HepG2 (cell line): ENCODE measurements around the gene CARMIL1.

Source experiments
- CTCF ChIP-seq: sonication (generic); formaldehyde crosslinking; IDR thresholded peaks from 2 replicates; pipeline ENCODE4 v1.5.0; 2020; ENCODE audit warnings: mild to moderate bottlenecking, missing genetic modification reagents, moderate library complexity
- FOXK2 ChIP-seq: fragments of 450-650 bp; IDR thresholded peaks from 2 replicates; pipeline ENCODE4 v1.6.1; 2016
- HIC2 ChIP-seq: sonication (generic); formaldehyde crosslinking; IDR thresholded peaks from 2 replicates; pipeline ENCODE4 v1.9.0; 2022; ENCODE audit warnings: low read depth, missing genetic modification reagents
- MYC ChIP-seq: sonication (generic); formaldehyde crosslinking; IDR thresholded peaks from 2 replicates; pipeline ENCODE4 v1.9.0; 2021; ENCODE audit warnings: missing genetic modification reagents, borderline replicate concordance
- POLR2AphosphoS2 ChIP-seq: IDR thresholded peaks from 2 replicates; pipeline ENCODE4 v1.6.1; 2011; ENCODE audit warnings: low read depth, low read length, improper control_type of control experiment
- POLR2AphosphoS5 ChIP-seq: IDR thresholded peaks from 2 replicates; pipeline ENCODE4 v1.6.1; 2012; ENCODE audit warnings: low read depth, low read length
- SP1 ChIP-seq, 2 experiments: fragments of 450-650 bp in 1 of 2; sonication (generic) in 1 of 2; formaldehyde crosslinking in 1 of 2; IDR thresholded peaks; 2 replicates each; pipeline versions ENCODE4 v1.4.0 to v1.6.1; 2016 to 2020; ENCODE audit warnings: missing genetic modification reagents in 1 of 2
- TCF12 ChIP-seq, 2 experiments: fragments of 450-650 bp in 1 of 2; sonication (generic) in 1 of 2; formaldehyde crosslinking in 1 of 2; IDR thresholded peaks; 2 replicates each; pipeline versions ENCODE4 v1.6.1 to v1.8.0; 2017 to 2022; ENCODE audit warnings: antibody characterized with exemption in 1 of 2, mild to moderate bottlenecking in 1 of 2, missing genetic modification reagents in 1 of 2, moderate library complexity in 1 of 2
- ZBTB26 ChIP-seq: IDR thresholded peaks from 2 replicates; pipeline ENCODE4 v1.6.1; 2016; ENCODE audit warnings: missing compliant biosample characterization, missing genetic modification reagents, borderline replicate concordance
- ZNF546 ChIP-seq: sonication (generic); formaldehyde crosslinking; conservative IDR thresholded peaks from 2 replicates; pipeline ENCODE4 v1.8.1; 2023; ENCODE audit warnings: mild to moderate bottlenecking, missing genetic modification reagents

- TF ChIP-seq SP1 (IDR thresholded peaks at IDR 0.05): no peak
- no peak for TF ChIP-seq SP1 (CRISPR knock-in tag; IDR thresholded peaks at IDR 0.05)
- no peak for TF ChIP-seq HIC2 (CRISPR knock-in tag)
- no peak for TF ChIP-seq MYC (CRISPR knock-in tag)
- no peak for TF ChIP-seq ZNF546 (CRISPR knock-in tag)
- TF ChIP-seq TCF12 (IDR thresholded peaks at IDR 0.05): no peak
- TF ChIP-seq TCF12 (CRISPR knock-in tag; IDR thresholded peaks at IDR 0.05): no peak
- no peak for TF ChIP-seq FOXK2
- TF ChIP-seq ZBTB26 (CRISPR knock-in tag): no peak
- TF ChIP-seq POLR2AphosphoS2: no peak
- TF ChIP-seq POLR2AphosphoS5: no peak
- TF ChIP-seq CTCF: no peak
Observed at GRCh38 chr6:25341923-25342619, 62.9 kb downstream of the CARMIL1 start.
